A172 (cell line): ENCODE results near the gene UGT1A4. TPM values are rescaled to one million over a fixed set of nuclear protein-coding genes. Genes with fewer than 3 reads are reported as not detected.

Source experiments
- DNase-seq: peaks from one replicate; pipeline ENCODE4 v3.0.0-alpha.2; 2015; ENCODE audit warnings: low spot score
- total RNA-seq: library from RNA; depleted of rRNA; stranded (reverse); fragments of >200 nt; shearing (Covaris generic); gene quantifications from 2 replicates; pipeline ENCODE4 v1.2.3, GENCODE V29; 2014

The UGT1A4 gene
- total RNA-seq, 1 experiment from 2014 or later = not detected

- no peak for DNase-seq
Observed at GRCh38 chr2:233807966-233808935, 89.7 kb downstream of the UGT1A4 start.

GRCh38 chr2:233810385-233810784, 91.8 kb downstream of the UGT1A4 start:
- no peak for DNase-seq

DNA sequence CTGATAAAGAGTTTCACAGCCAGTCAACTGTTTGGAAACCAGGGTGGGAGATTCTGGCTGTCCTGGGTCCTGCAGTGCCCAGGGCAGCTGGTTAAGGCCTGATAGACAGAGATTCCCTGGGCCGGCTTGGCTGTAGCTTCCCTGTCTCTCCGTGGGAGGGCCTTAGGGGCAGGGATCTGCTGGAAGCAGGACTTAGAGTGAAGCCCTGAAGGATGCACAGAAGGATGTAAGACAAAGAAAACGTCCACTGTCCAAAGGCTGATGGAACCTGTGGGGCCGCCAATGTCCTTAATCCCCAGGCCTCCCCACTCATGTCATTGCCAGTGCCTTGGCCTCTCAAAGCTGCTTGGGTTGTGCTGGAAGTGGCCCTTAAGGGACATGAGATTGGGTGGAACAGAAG, 92.6 kb downstream of the UGT1A4 start:
- no peak for DNase-seq

GRCh38 chr2:233811732-233812131, 93.2 kb downstream of the UGT1A4 start:
- DNase-seq = no peak

GRCh38 chr2:233813236-233814055, 94.9 kb downstream of the UGT1A4 start:
- no peak for DNase-seq

- DNase-seq = no peak
Observed at GRCh38 chr2:233814056-233814835, 95.7 kb downstream of the UGT1A4 start.

DNA sequence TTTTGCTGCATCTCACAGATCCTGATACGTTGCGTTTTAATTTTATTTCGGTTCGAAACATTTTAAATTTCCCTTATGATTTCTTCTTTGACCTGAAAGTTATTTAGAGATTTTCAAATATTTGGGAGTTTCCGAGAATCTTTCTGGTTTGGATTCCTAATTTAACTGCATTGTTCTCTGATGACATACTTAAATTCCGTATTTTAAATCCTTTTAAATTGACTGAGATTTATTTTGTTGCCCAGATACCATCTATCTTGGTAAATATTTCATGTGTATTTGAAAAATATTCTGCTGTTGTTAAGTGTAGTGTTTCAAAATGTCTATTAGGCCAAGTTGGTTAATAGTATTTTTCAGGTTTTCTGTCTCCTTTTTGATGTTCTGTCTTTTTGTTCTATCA, 97.3 kb downstream of the UGT1A4 start:
- peak; percentile 23 for DNase-seq

DNA sequence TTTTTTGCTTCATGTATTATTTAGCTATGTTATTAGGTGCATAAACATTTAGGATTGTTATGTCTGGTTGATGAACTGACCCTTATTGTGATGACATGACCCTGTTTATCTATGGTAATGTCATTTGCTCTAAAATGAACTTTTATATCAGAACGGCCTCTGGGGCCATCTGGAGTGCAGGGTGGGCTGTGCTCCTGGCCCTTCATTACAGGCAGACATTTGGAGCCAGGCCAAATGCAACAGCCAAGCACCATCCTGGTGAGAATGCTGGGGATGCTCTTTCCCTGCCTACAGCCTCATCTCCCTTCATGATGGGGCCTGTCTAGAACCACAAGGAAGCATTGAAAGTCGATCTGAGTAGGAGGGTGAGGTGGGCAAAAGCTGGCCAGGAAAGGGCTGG, 97.8 kb downstream of the UGT1A4 start:
- no peak for DNase-seq

DNA sequence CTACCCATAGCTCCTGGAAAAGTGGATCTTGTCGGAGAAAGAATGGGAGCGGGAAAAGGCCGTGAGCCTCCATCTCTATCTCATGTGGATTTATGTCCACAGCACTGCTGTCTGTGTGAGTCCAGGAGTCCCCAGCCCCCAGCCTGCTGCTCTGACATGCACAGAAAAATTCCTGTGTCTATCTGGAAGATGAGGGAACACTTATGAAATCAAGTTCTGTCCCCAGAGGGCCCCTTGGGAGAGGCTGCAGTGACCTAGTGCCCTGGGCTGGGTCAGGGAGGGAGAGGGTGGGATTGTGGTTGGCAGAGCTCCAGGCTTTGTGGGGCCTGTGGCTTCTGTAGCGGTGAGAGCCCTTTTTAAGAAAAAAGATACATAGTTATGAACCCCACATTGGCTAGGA, 98.2 kb downstream of the UGT1A4 start:
- peak; percentile 14 for DNase-seq

DNA sequence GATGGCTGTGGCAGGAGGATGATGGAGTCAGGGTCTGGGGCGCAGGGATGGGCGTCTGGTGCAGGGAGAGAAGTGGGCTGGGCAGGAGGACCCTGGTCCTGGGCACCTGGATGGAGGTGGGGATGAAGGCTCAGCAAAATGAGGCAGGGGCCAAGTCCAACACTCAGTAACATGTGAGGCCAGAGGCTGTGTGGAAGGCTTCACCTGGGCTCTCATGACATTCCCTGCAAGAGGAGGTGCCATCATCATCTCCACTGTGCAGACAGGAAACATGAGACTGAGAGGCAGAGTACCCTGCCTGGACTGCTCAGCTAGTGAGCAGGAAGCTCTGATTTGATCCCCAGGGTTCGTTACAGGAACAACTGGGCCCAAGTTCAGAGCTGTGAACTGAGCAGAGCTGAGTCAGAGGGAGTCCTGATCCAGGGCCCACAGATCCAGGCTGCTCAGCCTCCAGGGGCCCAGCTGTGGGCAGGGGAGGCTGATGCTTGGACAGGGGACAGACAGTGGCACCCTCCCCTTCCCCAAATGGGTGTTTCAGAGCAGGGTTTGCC, 98.9 kb downstream of the UGT1A4 start:
- DNase-seq = no peak

GRCh38 chr2:233817995-233818638, 99.6 kb downstream of the UGT1A4 start:
- no peak for DNase-seq

- no peak for DNase-seq
Observed at GRCh38 chr2:233818639-233819621, 100.4 kb downstream of the UGT1A4 start.

DNA sequence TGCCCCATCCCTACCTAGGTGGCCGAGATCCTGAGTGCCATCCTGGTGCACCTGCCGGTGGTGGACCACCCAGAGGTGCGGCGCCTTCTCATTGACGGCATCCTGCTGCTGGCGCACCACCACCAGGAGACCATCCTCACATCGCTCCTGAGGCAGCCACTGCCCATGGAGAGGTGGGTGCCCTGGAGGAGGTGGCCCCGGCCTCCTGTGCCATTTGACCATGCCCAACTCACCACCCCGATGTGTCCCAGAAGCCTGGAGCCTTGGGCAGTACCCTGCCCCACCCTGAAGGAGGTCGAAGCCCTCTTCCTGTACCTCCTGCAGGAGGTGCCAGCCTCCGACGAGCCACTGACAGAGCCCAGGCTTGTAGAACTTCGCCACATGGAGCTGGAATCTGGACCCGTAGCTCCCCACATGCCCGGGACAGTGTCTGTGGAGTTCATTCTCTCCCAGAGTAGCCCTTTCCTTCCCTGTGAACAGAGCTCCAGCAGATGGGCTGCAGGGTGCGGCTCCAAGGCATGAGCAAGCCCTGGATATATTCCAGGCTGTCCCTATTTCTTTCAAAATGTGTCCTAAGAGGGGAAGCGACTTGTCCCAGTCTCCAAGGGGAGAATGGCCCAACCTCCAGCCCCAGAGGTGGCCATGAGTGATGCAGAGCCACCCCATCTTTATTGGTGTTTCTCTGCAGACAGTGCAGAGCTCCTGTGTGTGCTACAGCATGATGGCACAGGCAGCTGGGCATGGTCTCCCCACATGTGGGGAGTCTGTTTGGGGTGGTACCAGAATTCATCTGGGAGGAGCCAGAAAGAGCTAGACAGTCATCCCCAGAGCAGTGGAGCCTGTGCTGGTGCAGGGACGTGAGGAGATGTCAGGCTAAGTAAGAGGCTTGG, 101.6 kb downstream of the UGT1A4 start:
- no peak for DNase-seq

- no peak for DNase-seq
Observed at GRCh38 chr2:233820774-233821105, 102.2 kb downstream of the UGT1A4 start.

GRCh38 chr2:233821196-233821595, 102.7 kb downstream of the UGT1A4 start:
- no peak for DNase-seq

- DNase-seq = no peak
Observed at GRCh38 chr2:233821709-233822100, 103.2 kb downstream of the UGT1A4 start.

GRCh38 chr2:233822101-233822771, 103.7 kb downstream of the UGT1A4 start:
- DNase-seq = no peak
